ENCODE data around the gene ITGA5. TPM values are rescaled to one million over a fixed set of nuclear protein-coding genes. Genes with fewer than 3 reads are reported as not detected.

The ITGA5 gene
- total RNA-seq, 1 donor from 2014 or later: 51.6 TPM

DNA sequence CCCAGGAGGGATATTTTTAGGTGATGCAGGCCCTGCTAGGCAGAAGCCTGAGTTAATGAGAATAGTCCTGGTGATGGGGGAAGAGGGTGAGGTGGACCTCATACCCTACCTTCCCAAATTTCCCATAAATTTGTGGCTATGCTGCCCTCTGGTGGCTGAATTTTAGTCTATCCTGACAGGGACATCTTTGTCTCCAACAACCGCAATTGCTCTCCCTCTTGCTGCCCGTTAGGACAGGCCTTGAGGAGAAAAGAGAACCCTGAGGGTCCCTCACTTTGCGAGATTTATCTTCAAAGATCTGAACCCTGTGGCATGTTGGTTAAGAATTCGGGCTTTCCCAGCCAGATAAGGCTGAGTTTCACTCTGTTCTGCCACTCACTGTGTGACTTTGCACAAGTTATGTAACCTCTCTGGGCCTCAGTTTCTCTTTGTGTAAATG, 24.8 kb downstream of the ITGA5 start:
- peak; percentile 45 for ATAC-seq (ENCODE audit: poor library complexity)

GRCh38 chr12:54393743-54394142, 25.3 kb downstream of the ITGA5 start:
- intact Hi-C loops (cut with DNase I): no loop called here
- ATAC-seq (ENCODE audit: poor library complexity): peak; percentile 12

More for the DNA sequence above, 24.8 kb downstream of the ITGA5 start:
- intact Hi-C loops (cut with DNase I): no loop called here
- no peak for DNase-seq

DNA sequence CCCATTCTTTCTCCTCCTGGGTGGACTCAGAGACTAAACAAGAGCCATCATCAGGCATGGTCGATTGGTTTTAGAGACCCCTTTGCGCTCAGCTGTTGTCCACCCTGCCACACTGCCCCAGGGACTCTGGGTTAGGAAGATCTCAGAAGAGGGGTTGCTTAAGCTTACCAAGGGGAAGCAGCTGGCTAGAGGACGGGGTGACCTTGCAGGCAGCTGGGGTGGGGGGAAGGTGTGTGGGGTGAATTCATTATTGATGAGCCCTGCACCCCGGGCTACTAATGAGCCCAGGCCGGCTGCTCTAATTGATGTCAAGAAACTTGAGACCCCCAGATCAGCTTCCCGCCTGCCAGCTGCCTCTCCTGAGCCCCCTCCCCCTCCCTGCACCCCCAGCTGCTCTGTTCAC, 25.9 kb downstream of the ITGA5 start:
- ATAC-seq (ENCODE audit: poor library complexity) (no peak), DNase-seq (peak; percentile 26)
- intact Hi-C loops (cut with DNase I): no loop called here

More at GRCh38 chr12:54393743-54394142, 25.3 kb downstream of the ITGA5 start:
- DNase-seq: no peak

DNA sequence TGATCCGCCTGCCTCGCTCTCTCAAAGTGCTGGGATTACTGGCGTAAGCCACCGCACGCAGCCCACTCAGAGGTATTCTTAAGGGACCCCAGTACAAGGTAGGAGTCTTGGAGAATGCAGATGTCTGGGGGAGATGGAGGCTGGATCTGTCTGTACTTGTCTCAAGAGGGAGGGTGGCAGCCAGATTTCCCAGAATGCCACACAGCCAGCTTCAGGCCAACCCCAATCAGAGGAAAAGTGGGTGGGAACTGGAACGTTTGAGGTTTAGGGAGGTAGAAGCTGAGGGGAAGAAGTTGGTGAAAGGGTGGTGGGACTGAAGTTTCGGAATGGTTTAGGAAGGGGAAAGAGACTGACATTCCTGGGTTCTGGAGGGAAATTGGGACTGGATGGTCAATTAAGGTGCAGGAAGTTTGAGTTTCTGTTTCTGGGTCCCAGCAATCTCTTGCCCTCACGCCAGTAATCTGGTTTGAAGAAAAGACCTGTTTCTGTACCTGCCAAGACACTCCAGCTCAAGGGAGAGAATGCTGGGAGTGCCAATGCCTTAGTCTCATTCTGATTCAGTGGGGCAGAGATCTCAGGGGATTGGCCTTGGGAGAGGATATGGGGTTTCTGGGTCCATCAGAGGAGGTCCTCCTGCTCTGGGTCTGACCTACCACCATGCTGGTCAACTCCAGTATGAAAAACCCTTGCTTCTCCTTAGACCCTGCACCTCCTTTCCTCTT, 26.4 kb downstream of the ITGA5 start:
- intact Hi-C loops (cut with DNase I): no loop called here
- DNase-seq (peak; percentile 18), ATAC-seq (ENCODE audit: poor library complexity) (no peak)

- peak; percentile 26 for ATAC-seq (ENCODE audit: poor library complexity)
- peak; percentile 62 for DNase-seq
- intact Hi-C loops (cut with DNase I): no loop called here
Observed at GRCh38 chr12:54390668-54391551, 28.2 kb downstream of the ITGA5 start.

GRCh38 chr12:54390176-54390667, 28.8 kb downstream of the ITGA5 start:
- ATAC-seq (ENCODE audit: poor library complexity): no peak
- intact Hi-C loops (cut with DNase I): no loop called here
- peak; percentile 37 for DNase-seq

DNA sequence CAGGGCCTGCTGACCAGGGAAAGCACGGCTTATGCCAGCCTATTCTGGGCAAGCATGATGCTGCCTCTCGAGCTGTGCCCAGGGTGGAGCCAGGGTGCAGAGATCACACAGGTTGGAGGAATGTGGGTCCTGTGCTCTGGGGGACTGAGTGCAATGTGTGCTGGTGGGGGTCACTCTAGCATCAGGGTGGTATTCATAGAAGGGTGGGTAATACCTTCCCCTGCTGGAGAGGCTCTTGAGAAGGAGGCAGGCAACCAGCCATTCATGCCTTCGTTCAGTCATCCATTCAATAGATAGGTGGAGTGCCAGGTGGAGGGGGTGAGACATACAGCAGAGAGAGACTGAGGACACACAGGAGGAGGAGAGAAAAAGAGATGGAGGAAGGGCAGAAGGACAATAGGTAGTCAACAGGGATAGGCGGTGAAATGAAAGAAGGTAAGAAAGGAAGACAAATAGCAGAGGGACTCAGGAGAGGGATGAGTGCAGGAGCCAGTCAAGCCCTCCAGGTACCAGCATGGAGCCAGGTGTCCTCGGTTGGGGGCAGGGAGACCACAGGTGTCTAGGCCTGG, 29.4 kb downstream of the ITGA5 start:
- peak; percentile 40 for DNase-seq
- no peak for ATAC-seq (ENCODE audit: poor library complexity)
- intact Hi-C loops (cut with DNase I): no loop called here

DNA sequence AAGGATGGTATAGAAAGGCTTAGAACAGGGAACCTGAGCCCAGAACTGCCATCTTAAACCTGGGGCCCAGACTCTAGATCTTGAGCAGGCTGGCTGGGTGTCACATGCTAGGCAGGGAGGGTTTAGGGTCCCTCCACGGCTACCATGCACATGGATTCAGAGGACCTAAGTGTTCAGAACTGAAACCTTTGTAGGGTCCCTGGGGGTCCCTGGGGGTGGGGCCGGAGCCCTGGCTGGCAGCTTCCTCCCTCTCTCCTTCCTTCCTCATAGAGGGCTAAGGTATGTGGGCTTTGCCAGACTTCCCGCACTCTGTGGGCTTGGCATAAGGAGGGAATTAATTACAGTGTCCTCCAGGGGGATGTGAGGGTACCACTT, 29.9 kb downstream of the ITGA5 start:
- ATAC-seq (ENCODE audit: poor library complexity) (no peak), DNase-seq (peak; percentile 5)
- intact Hi-C loops (cut with DNase I): no loop called here

DNA sequence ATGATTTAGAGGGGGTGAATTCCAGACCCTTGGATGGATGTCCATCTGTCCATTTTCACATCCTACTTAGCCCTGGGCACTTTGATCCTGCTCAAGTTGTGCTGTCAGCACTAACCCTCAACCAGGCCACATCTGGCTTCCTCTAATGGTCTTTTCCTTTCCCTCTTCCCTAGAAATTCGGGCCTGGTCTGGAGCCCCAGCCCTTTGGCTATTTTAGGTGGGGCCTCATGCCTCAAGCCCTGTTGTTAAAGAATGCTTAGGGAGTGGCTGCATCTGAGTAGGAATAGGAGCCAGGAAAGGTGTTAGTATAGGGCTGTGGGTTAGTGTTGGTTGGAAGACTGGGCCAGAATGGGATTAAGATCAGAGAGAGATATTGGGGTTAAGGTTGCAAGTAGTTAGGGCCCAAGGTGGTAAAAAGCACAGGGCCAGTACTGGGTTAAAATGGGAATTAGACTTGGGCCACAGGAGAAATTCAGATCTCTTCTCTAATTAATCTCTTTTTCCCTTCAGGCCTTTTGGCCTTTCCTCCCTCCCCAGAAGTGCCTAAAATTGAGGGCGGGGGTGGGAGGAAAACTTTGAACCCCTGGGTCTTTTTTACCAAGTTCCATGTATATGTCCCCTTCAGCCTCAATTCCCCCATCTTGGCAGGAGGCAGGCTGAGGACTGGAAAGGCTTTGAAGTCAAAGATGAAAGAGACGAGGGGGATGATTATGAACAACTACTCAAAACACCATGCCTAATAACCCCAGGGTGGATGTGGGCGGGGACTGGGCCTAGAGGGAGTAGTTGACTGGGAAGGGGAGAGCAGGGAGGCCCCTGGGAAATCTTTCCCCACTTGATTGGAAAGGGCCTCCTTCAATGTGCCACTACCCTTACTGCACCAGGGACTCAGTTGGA, 30.6 kb downstream of the ITGA5 start:
- intact Hi-C loops (cut with DNase I): no loop called here
- DNase-seq: peak; percentile 23

DNA sequence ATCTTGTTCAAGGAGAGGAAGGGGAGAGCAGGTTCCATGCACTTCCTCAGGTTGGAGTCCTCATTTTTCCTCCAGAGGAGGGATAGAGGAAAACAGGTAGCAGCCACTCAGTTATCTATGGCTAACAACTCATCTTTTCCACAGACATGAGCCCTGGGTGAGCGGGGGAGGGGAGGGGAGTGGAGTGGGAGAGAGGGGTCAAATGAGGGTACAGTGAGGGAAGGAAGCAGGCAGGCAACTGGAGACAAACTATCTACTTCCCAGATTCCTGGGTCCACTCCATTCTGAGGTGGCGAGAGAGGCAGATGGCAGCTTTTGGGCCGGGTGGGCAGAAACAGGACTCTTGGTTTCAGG, 32.0 kb downstream of the ITGA5 start:
- ATAC-seq (ENCODE audit: poor library complexity) (no peak), DNase-seq (no peak)
- intact Hi-C loops (cut with DNase I): no loop called here

More for the DNA sequence above, 30.6 kb downstream of the ITGA5 start:
- no peak for ATAC-seq (ENCODE audit: poor library complexity)

GRCh38 chr12:54386403-54387113, 32.5 kb downstream of the ITGA5 start:
- ATAC-seq (ENCODE audit: poor library complexity) (no peak), DNase-seq (no peak)
- intact Hi-C loops (cut with DNase I): no loop called here

DNA sequence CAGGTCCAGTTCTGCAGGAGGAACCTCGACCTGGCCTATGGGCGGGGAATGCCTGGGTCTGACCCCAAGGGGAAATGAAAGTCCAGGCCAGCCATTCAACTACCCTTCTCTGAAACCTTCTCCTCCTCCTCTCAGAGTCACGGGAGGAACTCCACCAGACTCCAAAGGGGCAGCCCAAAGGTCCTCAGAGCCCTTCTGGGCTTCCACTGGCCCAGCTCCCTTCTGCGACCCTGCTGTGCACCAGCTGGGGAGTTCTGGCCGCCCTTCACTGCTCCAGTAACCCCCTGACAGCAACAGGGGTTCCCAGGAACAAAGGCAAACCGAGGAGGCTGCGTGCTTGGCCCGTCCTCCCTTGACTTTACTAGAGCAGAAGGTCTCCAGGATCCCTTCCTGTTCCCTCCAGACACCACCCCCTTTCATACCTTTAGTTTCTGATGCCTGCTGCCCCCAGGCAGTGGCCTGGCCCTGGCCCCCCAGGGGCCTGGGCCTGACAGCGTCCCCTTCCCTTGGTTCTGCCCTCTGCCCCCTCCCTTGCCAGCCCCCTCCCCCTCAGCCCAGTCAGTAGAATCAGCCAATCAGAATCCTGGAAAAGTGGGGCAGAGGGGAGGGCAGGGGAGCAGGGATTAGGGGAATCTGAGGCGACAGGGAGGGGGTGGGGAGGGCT, 33.7 kb downstream of the ITGA5 start:
- DNase-seq (no peak), ATAC-seq (ENCODE audit: poor library complexity) (peak; percentile 42)
- intact Hi-C loops (cut with DNase I): no loop called here

DNA sequence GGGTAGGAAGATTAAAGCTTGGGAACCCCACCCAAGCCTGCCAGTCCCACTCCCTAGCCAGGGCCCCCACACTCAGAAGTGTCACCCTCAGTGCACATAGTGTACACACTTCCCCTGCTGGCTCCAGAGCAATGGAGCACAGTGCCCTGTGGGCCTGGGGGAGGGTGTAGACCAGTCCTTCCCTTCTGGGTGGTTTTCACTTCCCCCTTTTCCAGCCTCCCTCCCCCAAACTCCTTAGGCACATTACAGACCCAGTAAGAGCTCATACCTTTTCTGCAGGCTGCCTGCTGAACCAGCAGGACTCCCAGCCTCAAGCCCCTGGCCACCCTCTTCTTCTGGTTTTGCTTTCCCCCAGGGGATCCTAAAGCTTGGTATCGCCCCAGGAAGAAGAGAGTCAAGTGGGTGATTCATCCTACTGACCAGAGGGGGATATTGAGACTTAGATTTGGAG, 34.5 kb downstream of the ITGA5 start, which contains the start of gene ZNF385A:
TSS of gene ZNF385A (minus strand) at position 143 of the 451 bp plus-strand sequence. CDS start 219 bp downstream, outside the sequence.
- intact Hi-C loops (cut with DNase I): no loop called here
- ATAC-seq (ENCODE audit: poor library complexity) (peak; percentile 42), DNase-seq (no peak)

GRCh38 chr12:54383041-54383609, 35.9 kb downstream of the ITGA5 start:
- intact Hi-C loops (cut with DNase I): no loop called here
- DNase-seq (no peak), ATAC-seq (ENCODE audit: poor library complexity) (no peak)

DNA sequence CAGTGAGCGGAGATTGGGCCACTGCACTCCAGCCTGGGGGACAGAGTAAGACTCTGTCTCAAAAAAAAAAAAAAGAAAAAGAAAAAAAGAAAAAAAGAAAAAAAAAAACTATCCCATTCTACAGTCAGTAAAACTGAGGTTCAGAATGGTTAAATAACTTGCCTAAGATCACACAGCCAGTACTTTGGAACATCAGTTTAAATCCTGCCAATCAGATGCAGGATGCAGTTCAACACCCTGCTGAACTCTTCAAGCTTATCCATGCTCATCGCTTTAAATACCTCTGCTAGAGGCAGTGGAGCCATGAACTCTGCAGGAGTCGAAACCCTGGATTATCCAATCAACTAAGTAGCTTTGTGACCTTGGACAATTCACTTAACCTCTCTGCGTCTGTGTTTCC, 37.9 kb downstream of the ITGA5 start:
- DNase-seq (no peak), ATAC-seq (ENCODE audit: poor library complexity) (no peak)
- intact Hi-C loops (cut with DNase I): no loop called here

- DNase-seq (peak; percentile 95), ATAC-seq (ENCODE audit: poor library complexity) (peak; percentile 87)
- intact Hi-C loops (cut with DNase I): no loop called here
Observed at GRCh38 chr12:54379398-54380201, 39.5 kb downstream of the ITGA5 start.

Data from Right ventricle myocardium superior (tissue), 1 donor.